ENCODE data around the gene ADAMTSL3. TPM values are rescaled to one million over a fixed set of nuclear protein-coding genes. Genes with fewer than 3 reads are reported as not detected.

Gene ADAMTSL3
- total RNA-seq, 1 experiment from 2014 or later = 2.6 TPM

GRCh38 chr15:83720468-83720867 is 66.5 kb downstream of the ADAMTSL3 start:
- no peaks in the 10 kb centered on the region for H3K9me3 ChIP-seq (replicated peaks)
- H3K27ac ChIP-seq = no peak overlapping the region
- no peak overlapping the region for H3K4me3 ChIP-seq
- H3K4me1 ChIP-seq (replicated peaks) = no peaks in the 10 kb centered on the region
- H3K27me3 ChIP-seq (replicated peaks) = no peaks in the 10 kb centered on the region
- no peaks in the 10 kb centered on the region for H3K36me3 ChIP-seq
- no peak for DNase-seq (ENCODE audit: low read depth in 1 of 2, low spot score in 2 of 2)

GRCh38 chr15:83721031-83721430 is 67.1 kb downstream of the ADAMTSL3 start:
- Histone ChIP-seq H3K4me1 (replicated peaks) (no peaks in the 10 kb centered on the region), H3K4me3 (no peak overlapping the region), H3K9me3 (replicated peaks) (no peaks in the 10 kb centered on the region), H3K36me3 (no peaks in the 10 kb centered on the region), H3K27ac (no peak overlapping the region), H3K27me3 (replicated peaks) (no peaks in the 10 kb centered on the region)
- DNase-seq (ENCODE audit: low read depth in 1 of 2, low spot score in 2 of 2) = no peak

DNA sequence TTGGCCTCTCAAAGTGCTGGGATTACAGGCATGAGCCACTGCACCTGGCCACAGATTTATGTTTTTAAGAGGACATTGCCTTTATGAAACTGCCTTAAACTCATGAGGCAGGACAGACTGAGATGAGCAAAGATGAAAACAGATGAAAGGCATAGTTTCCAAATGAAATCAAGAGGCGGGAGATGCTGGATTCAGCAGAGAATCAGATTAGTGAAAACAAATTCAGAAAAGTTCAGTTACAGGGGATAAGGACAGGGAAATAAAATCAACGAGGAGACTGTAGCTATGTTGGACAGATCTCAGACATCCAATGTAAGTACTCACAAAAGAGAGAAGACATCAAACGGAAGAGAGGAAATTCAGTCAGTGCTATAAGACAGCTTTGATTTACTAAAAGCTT is 68.1 kb downstream of the ADAMTSL3 start:
- H3K27ac ChIP-seq = no peak overlapping the region
- H3K36me3 ChIP-seq = no peaks in the 10 kb centered on the region
- DNase-seq (ENCODE audit: low read depth in 1 of 2, low spot score in 2 of 2) = no peak
- no peaks in the 10 kb centered on the region for H3K9me3 ChIP-seq (replicated peaks)
- no peak overlapping the region for H3K4me3 ChIP-seq
- no peaks in the 10 kb centered on the region for H3K27me3 ChIP-seq (replicated peaks)
- no peaks in the 10 kb centered on the region for H3K4me1 ChIP-seq (replicated peaks)

GRCh38 chr15:83723216-83723615 is 69.3 kb downstream of the ADAMTSL3 start:
- Histone ChIP-seq H3K4me3 (no peak overlapping the region), H3K4me1 (replicated peaks) (no peaks in the 10 kb centered on the region)
- no peak for DNase-seq (ENCODE audit: low read depth in 1 of 2, low spot score in 2 of 2)

DNA sequence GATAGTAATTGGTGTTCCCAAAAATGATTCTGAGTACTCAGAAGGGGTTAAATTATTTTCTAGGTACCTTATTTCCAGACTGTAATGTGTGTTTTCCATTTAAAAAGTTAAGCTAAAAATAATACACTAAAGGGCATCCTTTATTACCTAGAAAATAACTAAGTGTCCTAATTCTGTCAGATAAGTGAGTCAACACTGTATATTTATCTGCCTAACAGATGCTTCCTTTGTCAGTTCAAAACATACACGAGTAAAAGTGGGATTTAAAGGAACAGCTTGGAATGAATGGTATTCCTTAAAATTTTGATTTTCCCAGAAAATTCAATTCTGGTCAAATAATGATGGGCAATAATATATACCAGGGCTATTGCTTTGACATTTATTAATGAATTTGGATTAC is 78.3 kb downstream of the ADAMTSL3 start:
- Histone ChIP-seq H3K36me3 (no peaks in the 10 kb centered on the region), H3K4me1 (replicated peaks) (peaks cover 26% of the 10 kb centered on the region), H3K4me3 (no peak overlapping the region), H3K27ac (no peak overlapping the region; the same call in 1 of the 2 replicates), H3K9me3 (replicated peaks) (no peaks in the 10 kb centered on the region), H3K27me3 (replicated peaks) (no peaks in the 10 kb centered on the region)
- peak in 1 of 2 experiments; percentile 17 for DNase-seq (ENCODE audit: low read depth in 1 of 2, low spot score in 2 of 2)

More at GRCh38 chr15:83723216-83723615, 69.3 kb downstream of the ADAMTSL3 start:
- no peaks in the 10 kb centered on the region for H3K36me3 ChIP-seq
- H3K27me3 ChIP-seq (replicated peaks) = no peaks in the 10 kb centered on the region
- H3K9me3 ChIP-seq (replicated peaks) = no peaks in the 10 kb centered on the region
- no peak overlapping the region for H3K27ac ChIP-seq

GRCh38 chr15:83732770-83733169 is 78.8 kb downstream of the ADAMTSL3 start:
- peak overlapping the region; percentile 73 for H3K27ac ChIP-seq

DNA sequence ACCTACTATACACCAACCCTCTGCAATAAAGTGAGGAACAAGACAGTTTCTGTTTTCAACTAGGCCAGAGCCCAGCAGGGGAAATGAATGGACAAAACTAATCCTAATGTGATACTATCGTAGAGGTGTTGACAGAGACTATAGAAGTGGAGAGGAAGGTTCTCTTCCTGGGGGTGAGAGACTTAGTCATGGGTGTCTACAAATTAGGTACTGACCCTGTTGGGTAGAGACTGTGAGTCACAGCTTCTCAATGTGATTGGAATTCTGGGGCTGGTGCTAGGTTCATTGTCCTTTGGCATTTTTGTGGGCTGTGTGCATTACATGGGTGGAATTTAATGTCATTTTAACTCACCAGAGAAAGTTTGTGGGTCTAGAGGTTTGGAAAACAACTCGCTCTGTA is 79.3 kb downstream of the ADAMTSL3 start:
- peaks cover 26% of the 10 kb centered on the region for H3K4me1 ChIP-seq (replicated peaks)
- no peaks in the 10 kb centered on the region for H3K27me3 ChIP-seq (replicated peaks)
- DNase-seq (ENCODE audit: low read depth in 1 of 2, low spot score in 2 of 2) = peak; percentile 78 to 88
- H3K9me3 ChIP-seq (replicated peaks) = no peaks in the 10 kb centered on the region
- H3K27ac ChIP-seq = peak overlapping the region; percentile 73
- H3K36me3 ChIP-seq = no peaks in the 10 kb centered on the region
- H3K4me3 ChIP-seq = no peak overlapping the region

More at GRCh38 chr15:83732770-83733169, 78.8 kb downstream of the ADAMTSL3 start:
- Histone ChIP-seq H3K27me3 (replicated peaks) (no peaks in the 10 kb centered on the region), H3K4me3 (no peak overlapping the region), H3K4me1 (replicated peaks) (peaks cover 26% of the 10 kb centered on the region), H3K9me3 (replicated peaks) (no peaks in the 10 kb centered on the region), H3K36me3 (no peaks in the 10 kb centered on the region)
- no peak for DNase-seq (ENCODE audit: low read depth in 1 of 2, low spot score in 2 of 2)

- H3K27me3 ChIP-seq (replicated peaks) = no peaks in the 10 kb centered on the region
- no peaks in the 10 kb centered on the region for H3K9me3 ChIP-seq (replicated peaks)
- no peaks in the 10 kb centered on the region for H3K36me3 ChIP-seq
- no peak for DNase-seq (ENCODE audit: low read depth in 1 of 2, low spot score in 2 of 2)
- peaks cover 26% of the 10 kb centered on the region for H3K4me1 ChIP-seq (replicated peaks)
- H3K4me3 ChIP-seq = no peak overlapping the region
- H3K27ac ChIP-seq = peak overlapping the region; percentile 73
These were observed 79.8 kb downstream of the ADAMTSL3 start for GRCh38 chr15:83733691-83734090.

GRCh38 chr15:83734487-83734886 is 80.6 kb downstream of the ADAMTSL3 start:
- no peak for DNase-seq (ENCODE audit: low read depth in 1 of 2, low spot score in 2 of 2)
- Histone ChIP-seq H3K4me1 (replicated peaks) (peaks cover 26% of the 10 kb centered on the region), H3K36me3 (no peaks in the 10 kb centered on the region), H3K27ac (no peak overlapping the region), H3K9me3 (replicated peaks) (no peaks in the 10 kb centered on the region), H3K27me3 (replicated peaks) (no peaks in the 10 kb centered on the region), H3K4me3 (no peak overlapping the region)

DNA sequence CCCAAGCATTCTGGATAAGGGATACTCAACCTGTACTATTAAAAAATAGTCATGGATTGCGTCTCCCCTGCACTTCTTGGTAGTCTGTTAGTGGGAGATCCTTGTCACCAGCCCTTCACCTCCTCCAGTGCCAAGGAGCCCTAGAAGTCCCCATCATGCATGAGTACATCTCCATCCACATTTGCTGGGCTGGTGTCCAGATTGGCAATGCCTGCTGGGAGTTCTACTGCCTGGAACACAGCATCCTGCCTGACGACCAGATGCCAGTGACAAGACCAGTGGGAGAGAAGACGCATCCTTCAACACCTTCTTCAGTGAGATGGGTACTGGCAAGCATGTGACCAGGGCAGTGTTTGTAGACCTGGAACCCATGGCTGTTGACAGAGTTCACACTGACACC is 85.7 kb downstream of the ADAMTSL3 start:
- no peak for DNase-seq (ENCODE audit: low read depth in 1 of 2, low spot score in 2 of 2)
- H3K9me3 ChIP-seq (replicated peaks) = no peaks in the 10 kb centered on the region
- no peaks in the 10 kb centered on the region for H3K27me3 ChIP-seq (replicated peaks)
- no peak overlapping the region for H3K4me3 ChIP-seq
- H3K27ac ChIP-seq = no peak overlapping the region
- H3K36me3 ChIP-seq = no peaks in the 10 kb centered on the region
- H3K4me1 ChIP-seq (replicated peaks) = no peaks in the 10 kb centered on the region

- no peaks in the 10 kb centered on the region for H3K36me3 ChIP-seq
- H3K4me1 ChIP-seq (replicated peaks) = no peaks in the 10 kb centered on the region
- H3K27me3 ChIP-seq (replicated peaks) = no peaks in the 10 kb centered on the region
- no peaks in the 10 kb centered on the region for H3K9me3 ChIP-seq (replicated peaks)
- no peak overlapping the region for H3K4me3 ChIP-seq
- no peak overlapping the region for H3K27ac ChIP-seq
- no peak for DNase-seq (ENCODE audit: low read depth in 1 of 2, low spot score in 2 of 2)
These were observed 91.8 kb downstream of the ADAMTSL3 start for GRCh38 chr15:83745771-83746170.

DNA sequence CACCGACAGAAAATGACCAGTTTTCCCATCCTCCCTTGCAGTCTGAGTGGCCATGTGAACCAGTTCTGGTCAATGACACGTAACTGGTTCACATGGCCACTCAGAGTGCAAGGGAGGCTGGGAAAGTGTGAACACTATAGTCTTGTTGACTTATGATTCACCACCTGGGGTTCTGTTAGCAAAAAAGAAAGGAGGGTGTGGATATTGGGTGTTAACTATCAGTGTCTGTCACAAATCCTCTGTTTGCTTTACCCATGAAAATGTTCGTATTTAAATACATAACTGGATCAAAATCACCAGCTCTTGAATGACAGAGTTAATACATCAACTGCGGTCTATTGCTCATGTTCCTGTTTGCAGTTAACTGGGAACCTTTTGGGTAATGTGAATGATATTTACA is 92.3 kb downstream of the ADAMTSL3 start:
- Histone ChIP-seq H3K4me3 (no peak overlapping the region), H3K36me3 (no peaks in the 10 kb centered on the region), H3K27ac (no peak overlapping the region), H3K4me1 (replicated peaks) (no peaks in the 10 kb centered on the region), H3K9me3 (replicated peaks) (no peaks in the 10 kb centered on the region), H3K27me3 (replicated peaks) (no peaks in the 10 kb centered on the region)
- DNase-seq (ENCODE audit: low read depth in 1 of 2, low spot score in 2 of 2) = no peak

DNA sequence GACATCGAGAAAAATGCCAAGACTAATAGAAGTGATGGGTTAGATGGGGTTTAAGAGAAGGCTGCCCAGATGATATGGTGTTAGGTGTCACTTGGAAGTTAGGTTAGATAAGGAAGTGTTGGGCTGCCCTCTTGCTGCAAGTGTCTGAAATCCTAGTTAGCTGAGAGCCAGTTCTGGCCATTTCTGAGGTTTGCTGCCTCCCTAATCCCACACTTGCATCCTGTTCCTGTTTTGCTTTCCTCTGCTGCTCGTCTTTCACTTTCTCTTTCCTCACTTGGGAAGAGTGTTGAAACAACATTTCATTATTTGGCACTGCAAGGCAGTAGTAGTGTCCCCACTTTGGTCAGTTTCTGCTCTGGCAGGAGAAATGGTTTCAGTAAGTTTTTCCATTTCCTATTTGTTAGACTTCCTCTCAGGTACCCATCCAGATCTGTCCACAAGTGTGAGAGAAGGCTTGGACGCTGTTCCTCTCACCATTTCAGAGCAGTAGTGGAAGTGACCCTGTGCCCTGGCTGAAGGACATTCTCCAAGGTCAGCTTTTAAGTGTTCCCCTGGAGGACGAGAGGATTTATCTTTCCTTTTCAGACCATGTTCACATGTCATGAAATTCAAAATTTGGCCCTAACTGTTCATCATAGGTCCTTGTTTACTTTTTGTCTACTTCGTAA is 93.3 kb downstream of the ADAMTSL3 start:
- H3K36me3 ChIP-seq = no peaks in the 10 kb centered on the region
- H3K27me3 ChIP-seq (replicated peaks) = no peaks in the 10 kb centered on the region
- no peak overlapping the region for H3K27ac ChIP-seq
- H3K9me3 ChIP-seq (replicated peaks) = no peaks in the 10 kb centered on the region
- no peaks in the 10 kb centered on the region for H3K4me1 ChIP-seq (replicated peaks)
- no peak overlapping the region for H3K4me3 ChIP-seq
- peak in 1 of 2 experiments; percentile 39 for DNase-seq (ENCODE audit: low read depth in 1 of 2, low spot score in 2 of 2)

GRCh38 chr15:83747718-83748110 is 93.8 kb downstream of the ADAMTSL3 start:
- DNase-seq (ENCODE audit: low read depth in 1 of 2, low spot score in 2 of 2) = no peak
- Histone ChIP-seq H3K4me1 (replicated peaks) (no peaks in the 10 kb centered on the region), H3K27me3 (replicated peaks) (no peaks in the 10 kb centered on the region), H3K4me3 (no peak overlapping the region), H3K9me3 (replicated peaks) (no peaks in the 10 kb centered on the region), H3K36me3 (no peaks in the 10 kb centered on the region), H3K27ac (no peak overlapping the region)

All from SJSA1 (cell line).